GM12891 (cell line): Measurements from ENCODE around the gene MPV17.
"Not testable (repeated sequence)": the region's sequence is repeated elsewhere in the genome, so short reads cannot be mapped to it uniquely, and the experiment has no call there.

Source experiments
- DNase-seq: peaks from one replicate; pipeline ENCODE4 v3.0.0; 2011; ENCODE audit warnings: low spot score; ENCODE audit not compliant: insufficient read length
- FAIRE-seq: peaks from 2 replicates; lab custom pipeline; 2011; peaks lifted over from hg19 to GRCh38; lab: Jason Lieb, UNC
- PAX5 ChIP-seq: IDR thresholded peaks from 2 replicates; pipeline ENCODE4 v1.6.1; 2011; ENCODE audit warnings: low read length, moderate library complexity, mild to moderate bottlenecking; ENCODE audit not compliant: insufficient read depth, severe bottlenecking
- POLR2A ChIP-seq: IDR thresholded peaks from 2 replicates; pipeline ENCODE4 v1.6.1; 2011; ENCODE audit warnings: low read depth, low read length, control low read depth
- POLR2AphosphoS5 ChIP-seq: IDR thresholded peaks from 2 replicates; pipeline ENCODE4 v1.6.1; 2011; ENCODE audit warnings: low read depth, low read length, control low read depth
- POU2F2 ChIP-seq: IDR thresholded peaks from 2 replicates; pipeline ENCODE4 v1.6.1; 2011; ENCODE audit warnings: low read depth, mild to moderate bottlenecking, control low read depth, low read length, moderate library complexity
- SPI1 ChIP-seq: IDR thresholded peaks from 2 replicates; pipeline ENCODE4 v1.6.1; 2011; ENCODE audit warnings: low read depth, low read length, control low read depth
- TAF1 ChIP-seq: IDR thresholded peaks from 2 replicates; pipeline ENCODE4 v1.6.1; 2011; ENCODE audit warnings: low read depth, low read length, control low read depth

The MPV17 gene

DNA sequence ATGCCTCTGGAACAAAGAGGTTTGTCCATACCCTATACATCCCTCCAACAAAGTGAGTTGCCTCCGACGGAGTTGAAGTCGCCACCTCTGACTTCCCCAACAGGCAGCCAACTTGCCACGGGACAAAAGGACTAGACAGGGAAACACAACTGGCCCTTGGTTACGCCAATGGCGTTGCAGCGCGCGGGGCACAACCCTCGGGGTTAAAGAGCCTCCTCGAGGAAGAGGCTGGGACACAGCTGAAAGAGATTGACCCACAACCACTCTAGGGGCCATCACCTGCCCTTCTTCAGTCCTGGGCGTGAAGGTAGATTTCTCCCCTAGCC is 33.1 kb upstream of the MPV17 start:
- no peak for DNase-seq
- TF ChIP-seq SPI1 = no peak
- TF ChIP-seq PAX5 = no peak
- no peak; the same call in 1 of the 2 replicates for TF ChIP-seq POLR2AphosphoS5
- no peak for FAIRE-seq

- DNase-seq = no peak
- no peak for FAIRE-seq
- no peak for TF ChIP-seq SPI1
- TF ChIP-seq POLR2A = no peak
- no peak for TF ChIP-seq PAX5
- no peak for TF ChIP-seq POLR2AphosphoS5
- no peak for TF ChIP-seq TAF1
- no peak for TF ChIP-seq POU2F2
These were observed 31.7 kb upstream of the MPV17 start for GRCh38 chr2:27354597-27354927.

DNA sequence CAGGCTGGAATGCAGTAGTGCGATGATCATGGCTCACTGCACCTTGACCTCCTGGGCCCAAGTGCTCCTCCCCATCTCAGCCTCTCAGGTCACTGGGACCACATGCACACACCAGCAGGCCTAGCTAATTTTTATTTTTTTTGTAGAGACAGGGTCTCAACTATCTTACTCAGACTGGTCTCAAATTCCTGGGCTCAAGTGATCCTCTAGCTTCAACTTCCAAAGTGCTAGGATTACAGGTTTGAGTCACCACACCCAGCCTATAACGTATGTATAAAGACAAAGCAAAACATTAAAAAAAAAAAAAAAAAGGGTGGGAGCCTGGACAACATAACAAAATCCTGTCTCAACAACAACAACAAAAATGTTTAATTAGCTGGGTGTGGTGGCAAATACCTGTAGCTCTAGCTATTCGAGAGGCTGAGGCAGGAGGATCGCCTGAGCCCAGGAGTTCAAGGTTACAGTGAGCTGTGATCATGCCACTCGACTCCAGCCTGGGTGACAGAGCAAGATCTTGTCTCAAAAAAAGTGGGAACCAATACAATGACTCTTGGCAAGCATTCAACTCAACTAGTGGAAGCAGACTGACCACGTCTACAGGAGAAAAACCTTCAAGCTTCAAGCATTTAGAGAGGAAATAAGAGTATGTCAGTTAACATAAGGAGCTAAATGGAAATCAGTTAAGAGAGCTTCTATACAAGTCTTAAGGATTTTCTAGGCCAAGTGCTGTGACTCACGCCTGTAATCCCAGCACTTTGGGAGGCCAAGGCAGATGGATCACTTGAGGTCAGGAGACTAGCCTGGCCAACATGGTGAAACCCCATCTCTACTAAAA is 31.1 kb upstream of the MPV17 start:
- DNase-seq (no peak), FAIRE-seq (no peak)
- no peak for TF ChIP-seq TAF1

DNA sequence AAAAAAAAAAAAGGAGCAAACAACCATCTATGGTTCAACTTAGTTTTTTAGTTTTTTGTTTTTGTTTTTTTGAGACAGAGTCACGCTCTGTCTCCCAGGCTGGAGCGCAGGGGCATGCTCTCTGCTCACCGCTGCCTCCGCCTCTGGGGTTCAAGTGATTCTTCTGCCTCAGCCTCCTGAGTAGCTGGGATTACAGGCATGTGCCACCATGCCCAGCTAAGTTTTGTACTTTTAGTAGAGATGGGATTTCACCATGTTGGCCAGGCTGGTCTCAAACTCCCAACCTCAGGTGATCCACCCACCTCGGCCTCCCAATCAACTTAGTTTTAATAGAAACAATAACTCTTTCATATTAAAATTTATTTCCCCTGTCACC is 30.5 kb upstream of the MPV17 start:
- not testable (repeated sequence) for DNase-seq, FAIRE-seq

GRCh38 chr2:27351802-27352598 is 29.1 kb upstream of the MPV17 start:
- DNase-seq = no peak
- TF ChIP-seq POU2F2 (no peak), TAF1 (no peak), POLR2AphosphoS5 (no peak), POLR2A (no peak), PAX5 (no peak), SPI1 (no peak)
- no peak for FAIRE-seq

DNA sequence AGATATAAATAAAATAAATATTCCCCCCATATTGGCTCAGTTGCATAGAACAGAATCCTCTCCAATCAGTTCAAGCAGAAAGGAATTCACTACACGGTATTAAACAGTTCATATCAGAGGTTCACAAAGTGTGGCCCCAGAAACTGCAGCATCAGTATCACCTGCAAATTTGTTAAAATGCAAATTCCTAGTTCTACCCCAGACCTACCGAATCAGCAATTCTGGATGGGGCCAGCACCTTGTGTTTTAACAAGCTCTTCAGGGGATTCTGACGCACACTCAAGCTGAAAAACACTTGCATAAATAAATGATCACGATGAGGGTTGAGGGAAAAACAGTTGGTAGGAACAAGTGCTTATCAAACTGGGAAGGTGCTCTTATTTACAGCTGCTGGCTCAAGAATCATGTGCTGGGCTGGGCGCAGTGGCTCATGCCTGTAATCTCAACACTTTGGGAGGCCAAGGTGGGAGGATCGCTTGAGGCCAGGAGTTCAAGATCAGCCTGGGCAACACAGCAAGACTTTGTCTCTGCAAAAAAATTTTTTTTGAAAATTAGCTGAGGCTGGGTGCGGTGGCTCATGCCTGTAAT is 27.3 kb upstream of the MPV17 start:
- FAIRE-seq (no peak), DNase-seq (no peak)
- TF ChIP-seq POLR2AphosphoS5 = no peak
- TF ChIP-seq SPI1 = no peak
- no peak for TF ChIP-seq POU2F2
- TF ChIP-seq PAX5 = no peak
- no peak for TF ChIP-seq POLR2A
- no peak for TF ChIP-seq TAF1

- no peak for TF ChIP-seq PAX5
- no peak for TF ChIP-seq TAF1
- TF ChIP-seq SPI1 = no peak
- no peak for TF ChIP-seq POU2F2
- no peak for TF ChIP-seq POLR2AphosphoS5
- no peak for TF ChIP-seq POLR2A
- DNase-seq (no peak), FAIRE-seq (no peak)
These were observed 24.7 kb upstream of the MPV17 start for GRCh38 chr2:27347641-27348040.

DNA sequence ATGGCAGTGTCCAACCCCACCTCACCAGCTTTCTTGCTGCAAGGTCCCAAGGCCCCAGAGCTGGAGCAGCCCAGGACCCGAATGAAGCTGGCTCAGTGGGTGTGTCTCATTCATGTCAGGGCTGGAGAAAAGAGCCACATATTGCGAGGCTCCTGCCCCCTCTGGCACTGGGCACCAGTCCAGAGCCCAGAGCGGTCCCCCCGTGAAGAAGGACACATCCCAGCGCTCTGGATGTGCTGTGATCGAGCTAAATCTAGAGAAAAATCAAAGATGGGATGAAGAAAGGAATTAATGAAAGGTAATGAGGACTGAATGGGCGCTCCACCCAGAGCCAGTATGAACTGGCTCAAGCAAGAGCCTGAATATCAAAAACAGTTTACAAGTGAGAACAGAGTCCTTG is 13.3 kb upstream of the MPV17 start:
- FAIRE-seq = no peak
- TF ChIP-seq POU2F2 = no peak
- TF ChIP-seq POLR2A = no peak
- no peak for TF ChIP-seq PAX5
- no peak for TF ChIP-seq SPI1
- no peak for TF ChIP-seq POLR2AphosphoS5
- TF ChIP-seq TAF1 = no peak
- DNase-seq = no peak

- TF ChIP-seq POU2F2 (no peak), POLR2AphosphoS5 (no peak), TAF1 (no peak), PAX5 (no peak), POLR2A (no peak), SPI1 (no peak)
- DNase-seq (no peak), FAIRE-seq (no peak)
These were observed 12.4 kb upstream of the MPV17 start for GRCh38 chr2:27335311-27335710.

- TF ChIP-seq POU2F2 = no peak
- no peak for TF ChIP-seq TAF1
- TF ChIP-seq POLR2A = no peak
- TF ChIP-seq SPI1 = no peak
- no peak for TF ChIP-seq POLR2AphosphoS5
- no peak for TF ChIP-seq PAX5
- FAIRE-seq = no peak
- no peak for DNase-seq
These were observed 1.8 kb upstream of the MPV17 start for GRCh38 chr2:27324720-27325119.
